Body of pancreas (tissue), 4 donors: ENCODE measurements around the gene BABAM2.

Experiments
- CTCF ChIP-seq, 7 experiments: fragments of 450-650 bp in 4 of 7; fragments of 200-600 bp in 3 of 7; sonication (generic) in 3 of 7; IDR thresholded peaks; one replicate each; pipeline ENCODE4 v1.5.1; 2016 to 2019; ENCODE audit warnings: antibody characterized with exemption in 7 of 7
- POLR2A ChIP-seq, 3 donors: fragments of 450-650 bp; IDR thresholded peaks; one replicate each; pipeline ENCODE4 v1.6.1; 2016; ENCODE audit warnings: antibody characterized with exemption in 3 of 3, mild to moderate bottlenecking in 2 of 3

DNA sequence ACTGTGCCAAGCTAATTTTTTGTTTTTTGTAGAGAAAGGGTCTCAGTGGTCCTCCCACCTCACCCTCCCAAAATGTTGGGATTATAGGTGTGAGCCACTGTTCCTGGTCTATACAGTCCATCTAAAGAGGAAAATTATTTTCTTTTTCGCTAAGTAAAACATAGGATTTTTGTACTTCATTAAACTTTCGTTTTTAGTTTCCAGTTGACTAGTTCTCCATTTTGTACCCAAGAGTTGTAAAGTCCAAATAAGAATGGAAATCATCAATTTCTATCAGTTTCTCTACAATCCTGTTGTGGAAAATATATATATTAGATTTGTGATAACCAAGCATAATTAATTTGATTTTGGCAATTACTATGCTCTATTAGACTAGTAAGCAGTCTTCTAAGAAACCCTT is 156.4 kb downstream of the BABAM2 start:
- TF ChIP-seq CTCF (IDR thresholded peaks at IDR 0.05) (no peak), POLR2A (IDR thresholded peaks at IDR 0.05) (no peak)
